SK-N-MC (cell line): ENCODE measurements around the gene HECTD4.

Experiments used
- EZH2 ChIP-seq: fragments of 200-600 bp; sonication (generic); IDR thresholded peaks from one replicate; pipeline ENCODE4 v1.6.1; 2017; ENCODE audit warnings: antibody characterized with exemption
- POLR2AphosphoS5 ChIP-seq: IDR thresholded peaks from 2 replicates; pipeline ENCODE4 v1.6.1; 2012; ENCODE audit warnings: mild to moderate bottlenecking, low read depth, low read length, borderline replicate concordance

DNA sequence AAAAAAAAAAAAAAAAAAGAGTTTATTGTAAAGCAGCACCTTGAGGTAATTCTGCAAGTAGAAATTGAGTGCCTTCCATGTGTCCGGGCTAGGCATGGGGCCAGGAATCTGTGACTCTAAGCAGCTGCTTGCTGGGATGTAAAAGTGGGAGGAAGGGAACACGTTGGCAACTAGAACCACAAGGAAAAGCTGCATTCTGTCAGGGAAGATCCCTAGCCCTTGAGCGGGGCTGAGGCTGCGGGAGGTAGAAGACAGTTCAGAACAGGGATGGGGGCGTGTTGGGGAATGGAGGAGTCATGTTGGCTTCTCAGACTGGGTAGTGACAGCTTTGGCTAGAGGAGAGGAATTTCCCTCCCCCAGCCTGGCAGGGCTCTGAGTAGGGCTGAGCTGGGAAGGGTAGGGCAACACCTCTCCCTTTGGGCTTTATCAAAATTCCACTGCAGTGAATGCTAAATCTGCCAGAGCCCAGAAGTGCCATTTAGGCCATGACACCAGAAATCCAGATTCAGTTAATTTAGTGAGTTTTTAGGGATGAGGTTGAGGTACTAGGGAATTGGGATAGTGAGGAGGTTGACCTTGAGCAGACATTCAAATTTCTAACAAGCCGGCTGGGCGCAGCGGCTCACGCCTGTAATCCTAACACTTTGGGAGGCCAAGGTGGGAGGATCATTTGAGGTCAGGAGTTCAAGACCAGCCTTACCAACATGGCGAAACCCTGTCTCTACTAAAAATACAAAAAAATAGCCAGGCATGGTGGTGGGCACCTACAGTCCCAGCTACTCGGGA lies 260.3 kb downstream of the HECTD4 start:
- no peak for TF ChIP-seq EZH2
- TF ChIP-seq POLR2AphosphoS5, result no peak
